DOHH2 (cell line): ENCODE data around the gene FMNL2.

Experiments
- H3F3A ChIP-seq: fragments of 200-600 bp; sonication (generic), shearing (Covaris generic); 2 replicates; pipeline ENCODE4 v1.6.0; 2016; ENCODE audit warnings: antibody characterized with exemption, mild to moderate bottlenecking; ENCODE audit not compliant: control insufficient read depth, insufficient read depth
- H3K27ac ChIP-seq: fragments of 200-600 bp; sonication (generic); 2 replicates; pipeline ENCODE4 v1.5.1; 2014; ENCODE audit warnings: low read depth, mild to moderate bottlenecking, low read length, moderate library complexity
- H3K27me3 ChIP-seq: fragments of 200-600 bp; sonication (generic); 2 replicates; pipeline ENCODE4 v1.6.1; 2014; ENCODE audit warnings: mild to moderate bottlenecking, low read length, mixed read lengths; ENCODE audit not compliant: control insufficient read depth
- H3K36me3 ChIP-seq: fragments of 200-600 bp; sonication (generic); 2 replicates; pipeline ENCODE4 v1.6.1; 2014; ENCODE audit warnings: mild to moderate bottlenecking, low read length, moderate library complexity, mixed read lengths; ENCODE audit not compliant: control insufficient read depth
- H3K4me1 ChIP-seq: fragments of 200-600 bp; sonication (generic); 2 replicates; pipeline ENCODE4 v1.6.1; 2014; ENCODE audit warnings: mild to moderate bottlenecking, low read length, mixed read lengths; ENCODE audit not compliant: control insufficient read depth
- H3K4me2 ChIP-seq: fragments of 200-600 bp; sonication (generic); 2 replicates; pipeline ENCODE4 v1.6.0; 2014; ENCODE audit warnings: mild to moderate bottlenecking, low read length, moderate library complexity
- H3K4me3 ChIP-seq: fragments of 200-600 bp; sonication (generic); 2 replicates; pipeline ENCODE4 v1.5.1; 2014; ENCODE audit warnings: mild to moderate bottlenecking, low read length, mixed read lengths
- H3K79me2 ChIP-seq: fragments of 200-600 bp; sonication (generic); 2 replicates; pipeline ENCODE4 v1.6.1; 2014; ENCODE audit warnings: mild to moderate bottlenecking, low read length, mixed read lengths; ENCODE audit not compliant: control insufficient read depth
- H3K9me2 ChIP-seq: fragments of 200-600 bp; sonication (generic); replicated peaks from 2 replicates; pipeline ENCODE4 v1.6.1; 2014; ENCODE audit warnings: mild to moderate bottlenecking, low read length, mixed read lengths; ENCODE audit not compliant: control insufficient read depth
- H3K9me3 ChIP-seq: fragments of 200-600 bp; sonication (generic); 2 replicates; pipeline ENCODE4 v1.6.1; 2014; ENCODE audit warnings: antibody characterized with exemption, low read length, mixed read lengths; ENCODE audit not compliant: control insufficient read depth, insufficient read depth
- H4K20me1 ChIP-seq: fragments of 200-600 bp; sonication (generic); 2 replicates; pipeline ENCODE4 v1.6.0; 2014; ENCODE audit warnings: low read depth, mild to moderate bottlenecking, antibody characterized with exemption, low read length, moderate library complexity; ENCODE audit not compliant: control insufficient read depth, insufficient read depth
- EZH2phosphoT487 ChIP-seq: fragments of 200-600 bp; sonication (generic); IDR thresholded peaks from 2 replicates; pipeline ENCODE4 v1.6.1; 2017; ENCODE audit warnings: borderline replicate concordance, mild to moderate bottlenecking, antibody characterized with exemption, low read length, moderate library complexity, mixed read lengths
- TF ChIP-seq, protein P1 (sequence below): fragments of 200-600 bp; sonication (generic); IDR thresholded peaks from one replicate; pipeline ENCODE4 v1.5.1; 2014; ENCODE audit warnings: antibody characterized with exemption, mild to moderate bottlenecking, low read depth, low read length; ENCODE audit not compliant: poor library complexity, severe bottlenecking

FMNL2 gene

DNA sequence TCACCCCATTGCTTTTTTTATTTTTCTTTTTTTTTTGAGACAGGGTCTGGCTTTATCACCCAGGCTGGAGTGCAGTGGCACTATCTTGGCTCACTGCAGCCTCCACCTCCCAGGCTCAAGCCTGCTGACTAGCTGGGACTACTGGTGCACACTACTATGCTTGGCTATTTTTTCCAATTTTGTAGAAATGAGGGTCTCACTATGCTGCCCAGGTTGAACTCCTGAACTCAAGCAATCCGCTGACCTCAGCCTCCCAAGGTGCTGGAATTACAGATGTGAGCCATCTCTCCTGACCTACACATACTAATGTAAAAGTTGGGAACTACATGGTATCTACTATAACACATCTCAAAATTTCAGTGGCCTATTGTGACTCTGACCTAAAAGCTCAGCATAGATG is 101.2 kb downstream of the FMNL2 start:
- H3K36me3 ChIP-seq: no peaks in the 10 kb centered on the region
- H3K27me3 ChIP-seq: no peaks in the 10 kb centered on the region
- TF ChIP-seq, protein P1, sequence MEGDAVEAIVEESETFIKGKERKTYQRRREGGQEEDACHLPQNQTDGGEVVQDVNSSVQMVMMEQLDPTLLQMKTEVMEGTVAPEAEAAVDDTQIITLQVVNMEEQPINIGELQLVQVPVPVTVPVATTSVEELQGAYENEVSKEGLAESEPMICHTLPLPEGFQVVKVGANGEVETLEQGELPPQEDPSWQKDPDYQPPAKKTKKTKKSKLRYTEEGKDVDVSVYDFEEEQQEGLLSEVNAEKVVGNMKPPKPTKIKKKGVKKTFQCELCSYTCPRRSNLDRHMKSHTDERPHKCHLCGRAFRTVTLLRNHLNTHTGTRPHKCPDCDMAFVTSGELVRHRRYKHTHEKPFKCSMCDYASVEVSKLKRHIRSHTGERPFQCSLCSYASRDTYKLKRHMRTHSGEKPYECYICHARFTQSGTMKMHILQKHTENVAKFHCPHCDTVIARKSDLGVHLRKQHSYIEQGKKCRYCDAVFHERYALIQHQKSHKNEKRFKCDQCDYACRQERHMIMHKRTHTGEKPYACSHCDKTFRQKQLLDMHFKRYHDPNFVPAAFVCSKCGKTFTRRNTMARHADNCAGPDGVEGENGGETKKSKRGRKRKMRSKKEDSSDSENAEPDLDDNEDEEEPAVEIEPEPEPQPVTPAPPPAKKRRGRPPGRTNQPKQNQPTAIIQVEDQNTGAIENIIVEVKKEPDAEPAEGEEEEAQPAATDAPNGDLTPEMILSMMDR: no peak
- no peak for TF ChIP-seq EZH2phosphoT487
- no peaks in the 10 kb centered on the region for H3F3A ChIP-seq
- no peaks in the 10 kb centered on the region for H3K9me3 ChIP-seq
- H3K27ac ChIP-seq: no peak overlapping the region
- no peaks in the 10 kb centered on the region for H4K20me1 ChIP-seq
- no peaks in the 10 kb centered on the region for H3K79me2 ChIP-seq
- H3K4me2 ChIP-seq: no peak overlapping the region
- no peaks in the 10 kb centered on the region for H3K9me2 ChIP-seq
- no peak overlapping the region for H3K4me3 ChIP-seq
- no peaks in the 10 kb centered on the region for H3K4me1 ChIP-seq

DNA sequence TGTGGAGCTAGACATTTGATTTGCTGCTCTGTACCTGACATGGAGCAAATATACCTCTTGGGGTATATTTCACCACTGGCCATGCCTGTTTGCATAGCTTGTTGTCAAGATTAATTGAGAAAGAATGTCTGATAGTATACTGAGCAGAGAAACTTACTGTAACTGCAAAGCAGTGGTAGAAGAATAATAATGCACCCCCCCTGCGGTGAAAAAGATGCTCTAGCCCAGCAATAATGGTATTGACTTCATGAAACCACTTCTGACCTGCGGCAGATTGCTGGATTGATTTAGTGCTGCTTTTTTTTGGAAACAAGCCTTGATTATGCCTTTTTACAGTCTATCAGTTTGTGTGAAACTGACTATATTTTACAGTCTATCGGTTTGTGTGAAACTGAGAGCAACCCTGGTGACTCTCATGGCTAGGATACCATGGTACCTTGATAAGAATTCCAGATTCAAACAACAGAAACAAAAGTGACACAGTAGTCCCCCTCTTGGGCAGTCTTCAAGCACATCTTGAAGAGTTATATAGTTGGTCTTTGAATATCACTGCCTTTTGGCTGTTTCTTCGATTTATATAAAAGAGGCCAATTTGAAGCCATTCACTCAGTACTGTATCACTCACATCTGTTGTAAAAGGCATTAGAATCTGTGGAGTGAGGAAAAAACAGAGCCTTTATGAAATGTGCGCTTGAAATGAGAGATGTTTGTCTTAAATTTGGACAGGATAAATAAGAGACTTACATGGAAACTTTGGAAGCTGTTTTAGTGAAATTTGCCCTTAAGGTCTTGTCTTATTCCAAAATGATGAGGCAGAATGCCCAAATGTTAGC is 102.5 kb downstream of the FMNL2 start:
- Histone ChIP-seq H3K4me1 (no peaks in the 10 kb centered on the region), H3F3A (no peaks in the 10 kb centered on the region), H3K4me2 (no peak overlapping the region), H3K27ac (no peak overlapping the region), H3K9me3 (no peaks in the 10 kb centered on the region), H4K20me1 (no peaks in the 10 kb centered on the region), H3K4me3 (no peak overlapping the region), H3K9me2 (no peaks in the 10 kb centered on the region), H3K27me3 (no peaks in the 10 kb centered on the region), H3K36me3 (no peaks in the 10 kb centered on the region), H3K79me2 (no peaks in the 10 kb centered on the region)
- TF ChIP-seq, protein P1: no peak
- no peak for TF ChIP-seq EZH2phosphoT487

DNA sequence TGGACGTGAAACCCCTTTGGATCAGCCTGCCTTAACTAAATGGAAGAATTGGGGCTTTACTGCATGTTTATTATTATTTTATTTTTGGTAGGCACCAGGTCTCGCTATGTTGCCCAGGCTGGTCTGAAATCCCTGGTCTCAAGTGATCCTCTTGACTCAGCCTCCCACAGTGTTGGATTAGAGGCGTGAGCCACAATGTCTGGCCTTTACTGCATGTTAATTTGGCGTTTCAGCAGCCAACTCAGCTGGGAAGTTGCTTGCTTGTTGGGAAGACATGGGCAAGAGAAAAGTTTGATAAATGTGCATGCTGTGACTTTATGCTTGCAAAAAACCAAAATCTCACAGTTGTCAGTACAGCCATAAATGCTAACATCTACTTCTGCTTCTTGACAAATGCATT is 105.1 kb downstream of the FMNL2 start:
- Histone ChIP-seq H3K4me3 (no peak overlapping the region), H3K9me2 (no peaks in the 10 kb centered on the region), H3K27me3 (no peaks in the 10 kb centered on the region), H4K20me1 (no peaks in the 10 kb centered on the region), H3K36me3 (no peaks in the 10 kb centered on the region), H3K4me2 (no peak overlapping the region), H3K9me3 (no peaks in the 10 kb centered on the region), H3F3A (no peaks in the 10 kb centered on the region), H3K79me2 (no peaks in the 10 kb centered on the region), H3K4me1 (no peaks in the 10 kb centered on the region), H3K27ac (no peak overlapping the region)
- TF ChIP-seq, protein P1: no peak
- TF ChIP-seq EZH2phosphoT487: no peak
